AG10803 (cell line): ENCODE data around the gene PNPLA1.

Experiments used
- DNase-seq: peaks from one replicate; pipeline ENCODE4 v3.0.0; 2010; ENCODE audit warnings: low read depth
- H3K4me3 ChIP-seq: 2 replicates; pipeline ENCODE4 v1.5.1; 2011; ENCODE audit warnings: mild to moderate bottlenecking, low read length, control low read depth
- TF ChIP-seq, protein P1 (sequence below): conservative IDR thresholded peaks from 2 replicates; pipeline ENCODE4 v1.5.1; 2011; ENCODE audit warnings: mild to moderate bottlenecking, low read length, control low read depth, inconsistent platforms

The PNPLA1 gene

DNA sequence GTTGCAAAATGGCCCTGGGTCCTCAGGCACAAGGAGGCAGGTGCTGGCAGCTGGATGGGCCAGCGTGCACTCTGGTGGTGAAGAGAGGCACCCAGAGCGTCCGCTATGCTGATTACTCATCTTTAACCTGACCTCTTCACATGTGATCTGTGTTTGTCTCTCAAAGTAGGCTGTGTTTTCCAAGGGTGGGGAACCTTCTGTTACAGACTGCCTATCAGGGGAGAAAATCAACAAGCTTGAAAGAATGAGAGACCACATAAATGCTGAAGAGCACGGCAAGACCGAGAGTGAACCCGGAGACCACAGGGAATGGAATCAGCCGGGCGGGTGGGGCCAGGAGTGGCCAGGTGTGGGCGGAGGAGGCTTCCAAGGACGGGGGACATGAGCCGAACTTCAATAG lies 50.6 kb downstream of the PNPLA1 start:
- no peak overlapping the region for H3K4me3 ChIP-seq
- TF ChIP-seq, protein P1, sequence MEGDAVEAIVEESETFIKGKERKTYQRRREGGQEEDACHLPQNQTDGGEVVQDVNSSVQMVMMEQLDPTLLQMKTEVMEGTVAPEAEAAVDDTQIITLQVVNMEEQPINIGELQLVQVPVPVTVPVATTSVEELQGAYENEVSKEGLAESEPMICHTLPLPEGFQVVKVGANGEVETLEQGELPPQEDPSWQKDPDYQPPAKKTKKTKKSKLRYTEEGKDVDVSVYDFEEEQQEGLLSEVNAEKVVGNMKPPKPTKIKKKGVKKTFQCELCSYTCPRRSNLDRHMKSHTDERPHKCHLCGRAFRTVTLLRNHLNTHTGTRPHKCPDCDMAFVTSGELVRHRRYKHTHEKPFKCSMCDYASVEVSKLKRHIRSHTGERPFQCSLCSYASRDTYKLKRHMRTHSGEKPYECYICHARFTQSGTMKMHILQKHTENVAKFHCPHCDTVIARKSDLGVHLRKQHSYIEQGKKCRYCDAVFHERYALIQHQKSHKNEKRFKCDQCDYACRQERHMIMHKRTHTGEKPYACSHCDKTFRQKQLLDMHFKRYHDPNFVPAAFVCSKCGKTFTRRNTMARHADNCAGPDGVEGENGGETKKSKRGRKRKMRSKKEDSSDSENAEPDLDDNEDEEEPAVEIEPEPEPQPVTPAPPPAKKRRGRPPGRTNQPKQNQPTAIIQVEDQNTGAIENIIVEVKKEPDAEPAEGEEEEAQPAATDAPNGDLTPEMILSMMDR: no peak
- DNase-seq: no peak

DNA sequence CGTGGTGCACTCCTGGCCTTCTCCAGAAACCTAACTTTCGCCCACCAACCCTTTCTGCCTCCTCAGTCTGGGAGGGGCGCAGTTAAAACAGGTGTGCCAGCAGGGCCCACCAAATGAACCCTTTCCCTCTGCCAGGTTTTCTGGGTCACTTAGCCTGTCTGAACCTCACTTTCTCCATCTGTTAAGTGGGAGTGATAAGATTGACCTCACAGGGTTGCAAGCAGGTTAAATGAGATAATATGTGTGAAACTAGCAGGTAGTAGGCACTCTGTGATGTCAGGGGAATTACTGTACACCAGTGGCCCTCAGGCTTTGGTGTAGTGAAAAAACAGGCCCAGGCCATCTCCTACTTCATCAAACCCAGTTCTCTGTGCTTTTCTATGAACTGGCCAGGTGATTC lies 52.7 kb downstream of the PNPLA1 start:
- no peak overlapping the region for H3K4me3 ChIP-seq
- TF ChIP-seq, protein P1: no peak
- no peak for DNase-seq

DNA sequence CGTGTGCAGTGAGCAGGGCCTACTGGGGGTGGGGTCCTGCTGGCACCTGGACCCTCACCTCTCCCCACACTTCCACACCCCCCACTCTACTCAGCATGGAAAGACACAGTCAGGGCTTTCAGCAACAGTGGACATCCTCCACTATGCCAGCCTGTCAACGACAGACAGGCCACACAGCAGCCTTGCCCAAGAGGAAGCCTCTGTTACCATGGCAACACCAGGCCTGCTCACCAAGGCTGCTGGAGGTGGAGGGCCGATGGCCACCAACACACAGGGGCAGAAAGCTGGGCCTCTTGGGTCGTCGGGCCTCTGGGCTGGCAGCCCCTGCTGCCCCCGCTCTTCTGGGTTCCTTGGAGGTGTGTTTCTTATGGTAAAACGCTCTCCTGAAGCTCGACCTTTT lies 53.2 kb downstream of the PNPLA1 start:
- H3K4me3 ChIP-seq: no peak overlapping the region
- DNase-seq: peak; percentile 22
- TF ChIP-seq, protein P1: no peak

DNA sequence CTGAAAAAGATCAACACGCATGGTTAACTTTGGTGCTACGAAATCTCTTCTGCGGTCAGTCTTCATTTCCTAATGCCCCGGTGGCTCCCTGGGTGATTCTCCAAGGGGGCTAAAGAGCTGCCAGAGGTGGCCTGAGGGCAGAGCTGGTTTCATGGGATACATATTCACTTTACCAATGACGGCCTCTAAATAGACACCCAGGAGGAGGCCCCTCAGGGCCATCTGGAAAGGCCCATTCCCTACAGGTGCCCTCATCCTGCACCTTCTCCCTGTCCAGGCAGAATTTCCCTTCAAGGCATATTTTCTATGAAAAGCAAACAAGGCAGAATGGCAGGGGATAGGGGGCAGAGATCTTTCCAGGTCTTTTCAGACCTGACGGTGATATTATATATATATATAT lies 54.3 kb downstream of the PNPLA1 start:
- no peak overlapping the region for H3K4me3 ChIP-seq
- DNase-seq: no peak
- TF ChIP-seq, protein P1: no peak

DNA sequence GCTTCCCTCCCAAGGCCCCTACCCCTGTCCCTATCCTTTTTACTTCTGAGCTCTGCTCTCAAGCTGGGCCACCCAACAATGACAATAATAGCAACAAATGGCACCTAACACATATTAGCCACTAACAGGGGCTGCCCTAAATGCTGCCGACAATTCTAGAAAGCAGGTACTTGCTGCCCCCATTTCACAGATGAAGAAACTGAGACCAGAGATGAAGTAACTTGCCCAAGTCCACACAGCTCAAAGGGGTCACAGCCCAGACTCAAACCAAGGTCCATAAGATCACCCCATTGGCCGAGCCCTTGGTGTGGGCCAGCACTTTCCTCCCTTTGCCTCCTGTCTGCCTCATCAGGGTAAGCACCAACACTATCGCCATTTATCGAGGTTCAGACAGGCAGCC lies 54.9 kb downstream of the PNPLA1 start:
- TF ChIP-seq, protein P1: no peak
- no peak for DNase-seq
- no peak overlapping the region for H3K4me3 ChIP-seq

DNA sequence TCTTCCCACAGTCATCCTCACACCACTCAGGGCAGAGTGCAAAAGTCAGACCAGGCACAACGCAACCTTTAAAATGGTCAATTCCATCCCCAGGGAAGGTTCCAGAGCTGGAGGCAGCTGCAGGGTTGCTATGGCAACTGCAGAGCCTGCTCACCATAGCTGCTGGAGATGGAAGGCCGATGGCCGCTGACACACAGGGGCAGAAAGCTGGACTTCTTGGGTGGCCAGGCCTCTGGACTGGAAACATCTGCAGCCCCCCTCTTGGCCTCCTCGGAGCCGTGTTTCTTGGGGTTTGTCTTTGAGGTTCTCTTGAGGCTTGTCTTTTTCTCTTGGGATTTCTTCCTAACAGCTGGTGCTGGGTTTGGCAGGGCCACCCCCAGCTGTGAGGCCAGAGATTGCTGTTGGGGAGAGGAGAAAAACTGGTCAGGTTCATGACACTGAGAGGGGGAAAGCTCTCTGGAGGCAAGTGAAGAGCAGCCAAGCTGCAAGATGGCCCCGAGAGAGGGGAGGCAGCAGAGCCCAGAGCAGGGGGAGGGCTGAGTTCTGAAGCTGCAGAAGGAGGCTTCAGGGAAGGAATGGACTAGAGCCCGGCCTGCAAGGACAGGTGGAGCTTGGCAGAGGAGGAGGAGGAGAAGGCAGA lies 56.6 kb downstream of the PNPLA1 start:
- H3K4me3 ChIP-seq: no peak overlapping the region
- TF ChIP-seq, protein P1: no peak
- DNase-seq: no peak

DNA sequence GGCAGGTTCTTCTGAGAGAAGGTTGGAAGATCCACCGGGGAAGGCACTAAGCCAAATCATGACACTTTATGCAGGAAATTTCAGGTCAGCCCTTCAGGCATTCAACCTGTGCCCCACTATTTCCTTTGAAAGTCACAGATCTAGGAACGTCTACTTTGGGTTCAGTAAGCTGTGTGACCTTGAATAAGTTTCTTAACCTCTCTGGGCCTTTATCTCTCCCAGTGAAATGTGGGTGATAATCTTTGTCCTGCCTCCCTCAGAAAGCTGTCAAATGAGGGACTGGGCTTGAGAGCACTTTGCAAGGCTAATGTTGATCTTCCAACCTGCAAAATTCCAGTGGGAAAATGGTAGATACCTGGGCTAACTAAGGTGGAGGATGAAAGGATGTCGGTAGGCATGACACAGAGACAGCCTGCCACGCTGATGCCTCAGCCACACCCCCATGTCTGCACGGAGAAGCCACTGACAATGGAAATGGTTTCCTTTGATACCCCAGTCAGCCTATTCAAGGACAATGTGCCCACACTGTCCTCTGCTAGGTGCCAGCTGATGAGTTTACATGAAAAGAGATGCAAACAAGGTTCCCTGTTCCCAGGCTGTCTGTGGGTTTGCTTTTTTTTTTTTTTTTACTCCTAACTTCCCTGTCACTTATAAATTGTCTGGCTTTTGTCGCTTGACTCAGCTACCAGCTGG lies 57.5 kb downstream of the PNPLA1 start:
- no peak for DNase-seq
- no peak overlapping the region for H3K4me3 ChIP-seq
- TF ChIP-seq, protein P1: no peak
